Fibroblast of lung (primary cell): Measurements from ENCODE around the gene CD200.

Experiments used
- EZH2 ChIP-seq: IDR thresholded peaks from 2 replicates; pipeline ENCODE4 v1.5.1; 2012; ENCODE audit warnings: low read length, control low read depth, mild to moderate bottlenecking; ENCODE audit errors: missing control alignments
- TF ChIP-seq, protein P1 (sequence below), 2 donors: IDR thresholded peaks in 1 of 2; conservative IDR thresholded peaks in 1 of 2; 1 replicate in 1 of 2; 2 replicates in 1 of 2; pipeline ENCODE4 v1.5.1; 2011 to 2012; ENCODE audit warnings: low read length in 2 of 2, control low read depth in 1 of 2, inconsistent platforms in 1 of 2, low read depth in 1 of 2, mild to moderate bottlenecking in 1 of 2

DNA sequence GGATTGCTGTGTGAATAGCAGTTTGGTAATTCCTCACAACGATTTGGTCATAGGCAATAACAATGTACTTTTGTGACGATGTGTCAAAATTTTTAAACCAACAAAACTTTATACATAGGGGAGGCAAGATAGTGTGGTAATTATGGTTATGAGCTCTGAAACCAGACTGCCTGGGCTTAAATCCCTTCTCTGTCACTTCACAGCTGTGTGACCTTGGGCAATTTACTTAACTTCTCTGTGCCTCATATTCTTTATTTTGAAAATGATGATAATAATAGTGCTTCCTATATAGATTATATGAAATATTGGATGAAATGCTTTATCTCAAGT is 5.7 kb downstream of the CD200 start:
- TF ChIP-seq, protein P1, sequence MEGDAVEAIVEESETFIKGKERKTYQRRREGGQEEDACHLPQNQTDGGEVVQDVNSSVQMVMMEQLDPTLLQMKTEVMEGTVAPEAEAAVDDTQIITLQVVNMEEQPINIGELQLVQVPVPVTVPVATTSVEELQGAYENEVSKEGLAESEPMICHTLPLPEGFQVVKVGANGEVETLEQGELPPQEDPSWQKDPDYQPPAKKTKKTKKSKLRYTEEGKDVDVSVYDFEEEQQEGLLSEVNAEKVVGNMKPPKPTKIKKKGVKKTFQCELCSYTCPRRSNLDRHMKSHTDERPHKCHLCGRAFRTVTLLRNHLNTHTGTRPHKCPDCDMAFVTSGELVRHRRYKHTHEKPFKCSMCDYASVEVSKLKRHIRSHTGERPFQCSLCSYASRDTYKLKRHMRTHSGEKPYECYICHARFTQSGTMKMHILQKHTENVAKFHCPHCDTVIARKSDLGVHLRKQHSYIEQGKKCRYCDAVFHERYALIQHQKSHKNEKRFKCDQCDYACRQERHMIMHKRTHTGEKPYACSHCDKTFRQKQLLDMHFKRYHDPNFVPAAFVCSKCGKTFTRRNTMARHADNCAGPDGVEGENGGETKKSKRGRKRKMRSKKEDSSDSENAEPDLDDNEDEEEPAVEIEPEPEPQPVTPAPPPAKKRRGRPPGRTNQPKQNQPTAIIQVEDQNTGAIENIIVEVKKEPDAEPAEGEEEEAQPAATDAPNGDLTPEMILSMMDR (conservative IDR thresholded peaks at IDR 0.05 in 1 of 2, IDR thresholded peaks at IDR 0.05 in 1 of 2; ENCODE audit: low read depth in 1 of 2, low read length in 2 of 2): no peak
- TF ChIP-seq EZH2: no peak
